ENCODE measurements around the gene IP6K3.

GRCh38 chr6:33790910-33791309, 44.2 kb upstream of the IP6K3 start:
- TF ChIP-seq CTCF (conservative IDR thresholded peaks at IDR 0.05; ENCODE audit: low read depth, low read length) (no peak), EZH2 (IDR thresholded peaks at IDR 0.05; ENCODE audit: borderline replicate concordance, low read depth, low read length, poor library complexity, severe bottlenecking) (no peak)
